SHP77 (cell line): ENCODE data around the gene ALDOC.
"Not testable (repeated sequence)": the region's sequence is repeated elsewhere in the genome, so short reads cannot be mapped to it uniquely, and the experiment has no call there.

Experiments
- DNase-seq, 2 experiments: peaks; one replicate each; lab custom pipeline; 2025; lab: John Stamatoyannopoulos, UW

The ALDOC gene

DNA sequence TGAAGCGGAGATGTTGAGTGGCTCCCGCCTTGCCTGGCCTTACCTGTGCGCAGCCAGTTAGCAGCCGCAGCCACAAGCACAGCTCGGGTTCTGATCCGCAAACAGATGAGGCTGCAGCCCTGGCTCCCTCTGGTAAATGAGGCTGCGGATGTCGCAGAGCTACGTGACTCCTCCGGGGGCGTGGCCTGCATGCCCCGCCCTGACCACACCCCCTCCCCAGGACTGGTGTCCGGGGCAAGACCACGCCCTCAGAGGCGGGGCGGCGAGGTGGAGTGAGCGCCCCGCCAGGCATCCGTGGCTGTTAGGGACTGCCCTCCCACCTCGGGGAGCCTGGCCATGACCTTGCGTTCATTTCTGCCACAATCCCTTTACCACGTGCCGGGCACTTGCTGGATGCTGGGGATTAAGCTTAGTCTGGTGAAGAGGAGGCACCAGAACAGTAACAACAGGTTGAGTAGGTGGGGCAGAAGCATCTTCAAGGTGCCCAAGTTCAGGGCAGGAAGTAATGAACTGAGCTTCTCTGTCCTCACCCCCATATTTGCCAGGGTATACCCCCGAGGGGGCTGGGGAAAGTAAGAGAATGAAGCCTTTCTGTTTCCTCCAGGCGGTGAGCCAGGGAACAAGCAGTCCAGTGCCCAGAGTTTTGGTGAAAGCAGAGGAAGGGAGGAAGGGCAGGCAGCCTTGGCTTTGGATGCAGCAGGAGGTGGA lies at the start of gene ALDOC:
Gene ALDOC, minus strand, starts transcription at position 138 of the 708 bp plus-strand sequence. CDS start 1,363 bp downstream, outside the sequence.
- DNase-seq = peak; percentile 93 to 94

DNA sequence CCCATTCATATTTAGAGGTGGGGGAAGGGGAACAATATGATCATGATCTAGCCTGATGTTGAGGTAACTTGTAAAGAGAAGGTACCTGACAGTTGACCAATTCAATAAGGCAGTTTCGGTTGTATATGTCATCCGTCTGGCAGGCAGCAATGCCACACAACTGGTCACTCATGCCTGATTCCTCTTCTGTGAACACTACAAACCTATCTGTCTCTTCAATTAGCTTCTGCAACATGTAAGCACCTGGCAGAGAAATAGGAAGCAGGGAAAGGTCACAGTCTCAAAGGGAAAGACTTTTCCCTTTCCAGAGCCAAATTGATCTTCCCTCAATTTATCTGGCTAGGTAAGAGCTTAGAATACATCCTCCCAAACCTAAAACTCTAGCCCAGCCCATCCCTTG lies 47.5 kb upstream of the ALDOC start:
- DNase-seq = no peak

DNA sequence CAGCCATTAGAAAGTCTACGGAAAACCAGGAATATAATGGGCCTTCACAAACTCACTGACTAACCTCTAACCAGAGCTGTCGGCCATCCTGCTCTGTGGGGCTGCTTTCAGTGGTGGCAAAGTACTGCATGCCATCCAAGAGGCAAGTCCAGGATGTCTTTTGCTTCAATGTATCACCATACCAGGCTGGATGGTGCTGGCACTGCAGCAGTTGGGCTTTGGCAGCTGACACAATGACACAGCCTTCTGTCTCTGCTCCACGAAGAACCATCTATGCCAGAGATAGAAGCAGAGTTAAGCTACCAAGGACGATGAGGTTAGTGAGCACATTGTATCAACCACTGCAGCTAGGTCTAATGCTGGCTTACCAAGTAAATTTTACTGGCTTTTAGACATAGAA lies 47.0 kb upstream of the ALDOC start:
- no peak for DNase-seq

DNA sequence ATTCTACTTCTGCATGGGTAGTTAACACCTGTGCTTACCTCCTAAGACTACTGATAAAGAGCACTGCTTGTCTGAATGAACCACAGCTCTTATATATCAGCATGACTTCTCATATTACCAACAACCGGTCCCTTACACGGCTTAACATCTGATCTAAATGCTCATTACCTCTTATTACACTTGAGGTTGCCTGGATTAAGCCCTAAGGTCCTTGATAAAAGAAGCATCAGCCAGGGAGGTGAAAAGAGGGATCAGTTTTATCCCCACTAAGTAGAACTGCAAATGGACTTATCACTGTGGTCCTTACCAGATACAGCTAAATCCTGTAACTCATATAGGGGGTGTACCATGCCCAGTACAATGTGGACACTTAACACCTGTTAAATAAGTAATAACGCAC lies 45.5 kb upstream of the ALDOC start:
- no peak for DNase-seq

DNA sequence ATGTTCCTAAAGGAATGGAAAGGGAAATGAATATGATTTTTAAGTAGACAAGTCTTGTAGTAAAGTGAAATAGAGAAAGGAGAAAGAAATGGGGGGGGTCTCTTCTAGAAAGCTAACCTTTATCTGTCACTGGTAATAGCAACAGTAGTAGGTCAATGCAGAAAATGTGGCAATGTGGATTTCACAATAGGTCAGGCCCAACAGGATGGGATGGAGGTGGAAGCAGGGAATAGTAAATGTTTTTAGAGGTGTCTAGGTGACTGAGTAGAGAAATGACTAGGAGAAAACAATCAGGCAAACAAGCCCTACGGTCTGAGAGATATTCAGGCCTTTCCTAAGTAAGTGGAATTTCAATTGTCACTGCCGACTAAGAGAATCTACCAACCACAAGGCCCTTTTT lies 43.3 kb upstream of the ALDOC start:
- DNase-seq = no peak

DNA sequence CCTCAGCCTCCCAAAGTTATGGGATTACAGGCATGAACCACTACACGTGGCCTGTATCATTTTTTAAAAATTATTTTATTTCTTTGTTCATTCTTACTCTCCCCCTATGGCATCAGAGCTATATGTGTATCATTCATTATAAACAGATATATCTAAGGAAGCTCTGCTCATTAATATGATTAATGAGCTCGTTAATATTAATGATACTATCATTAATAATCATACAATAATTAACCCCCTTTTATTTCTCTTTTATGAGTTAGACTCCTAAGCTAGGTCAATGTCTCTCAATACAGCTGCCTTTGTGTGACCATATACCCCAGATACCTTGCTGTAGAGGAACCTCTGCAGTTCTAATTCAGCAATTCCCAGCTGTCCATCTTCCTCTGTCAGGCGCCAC lies 41.8 kb upstream of the ALDOC start:
- no peak for DNase-seq

DNA sequence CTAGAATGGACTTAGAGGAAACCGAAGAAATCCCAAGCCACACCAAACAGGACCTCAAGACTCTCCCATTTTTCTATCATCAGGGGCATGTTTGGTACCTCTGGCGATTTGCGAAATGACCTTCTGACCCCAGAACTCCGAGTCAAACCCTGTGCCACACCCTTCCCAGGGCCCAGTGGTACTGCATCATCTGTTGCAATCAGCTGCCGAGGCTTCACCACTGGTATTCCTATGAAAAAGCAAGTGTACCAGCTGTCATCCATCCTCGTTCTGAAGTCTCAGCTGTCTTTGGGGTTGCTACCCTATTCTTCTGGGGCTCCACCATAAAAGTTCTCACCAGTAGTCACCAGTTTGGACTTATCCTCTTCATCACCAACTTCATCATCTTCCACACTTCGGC lies 39.6 kb upstream of the ALDOC start:
- DNase-seq = no peak

DNA sequence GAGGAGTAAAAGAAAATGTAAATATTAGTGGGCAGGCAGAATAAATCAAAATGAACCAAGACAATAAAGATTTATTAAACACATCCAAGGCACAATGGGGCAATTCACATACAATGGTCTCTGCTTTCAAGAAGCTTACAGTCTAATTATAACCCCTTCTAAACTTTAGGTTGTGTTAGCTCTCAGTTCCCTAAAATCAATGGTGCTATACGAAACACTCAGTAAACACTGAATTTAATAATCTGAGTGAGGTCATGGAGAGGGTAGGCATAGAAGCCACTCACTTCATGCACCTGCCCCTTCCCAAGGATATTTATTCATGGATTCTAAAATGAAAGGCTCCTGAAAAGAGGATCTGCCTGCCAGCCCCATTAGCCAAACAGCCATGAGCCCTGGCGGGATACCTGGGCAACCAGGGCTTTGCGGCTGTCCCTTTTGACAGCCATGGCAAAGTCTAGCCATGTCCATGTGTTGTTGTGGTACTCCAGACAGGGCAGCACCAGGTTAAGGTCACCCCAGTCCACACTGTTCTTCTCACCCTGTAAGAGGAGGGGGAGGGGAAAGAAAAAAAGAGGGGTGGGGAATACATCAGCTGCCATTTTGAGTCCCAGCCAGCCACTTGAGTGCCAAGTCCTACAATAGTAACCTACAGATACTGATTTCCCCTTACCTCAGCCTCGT lies 38.7 kb upstream of the ALDOC start:
- no peak for DNase-seq

DNA sequence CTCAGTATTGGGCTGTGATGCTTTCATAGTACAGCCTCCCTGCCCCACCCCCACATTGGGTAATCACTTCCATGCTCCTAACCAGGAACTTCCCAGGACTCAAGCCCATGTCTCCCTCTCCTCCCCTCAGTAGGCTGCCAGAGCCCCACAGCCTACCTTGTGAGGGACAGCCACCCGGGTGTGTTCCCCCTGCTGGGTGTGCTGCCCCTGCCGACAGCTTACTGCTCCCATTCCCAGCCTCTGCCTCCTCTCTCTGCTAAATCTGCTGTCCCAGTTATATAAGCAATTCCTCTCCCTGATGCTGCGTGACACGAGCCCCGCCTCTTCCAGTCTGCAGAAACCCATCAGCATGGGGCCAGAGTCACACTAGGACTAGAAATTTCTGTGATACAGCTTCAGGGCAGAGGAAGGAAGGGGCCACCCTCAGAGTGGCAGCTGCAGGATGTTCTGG lies 37.3 kb upstream of the ALDOC start, which contains the start of gene RSKR:
Gene RSKR, minus strand, starts transcription at position 255 of the 451 bp plus-strand sequence. Its CDS starts 24 bp downstream, at position 231.
- DNase-seq = no peak

DNA sequence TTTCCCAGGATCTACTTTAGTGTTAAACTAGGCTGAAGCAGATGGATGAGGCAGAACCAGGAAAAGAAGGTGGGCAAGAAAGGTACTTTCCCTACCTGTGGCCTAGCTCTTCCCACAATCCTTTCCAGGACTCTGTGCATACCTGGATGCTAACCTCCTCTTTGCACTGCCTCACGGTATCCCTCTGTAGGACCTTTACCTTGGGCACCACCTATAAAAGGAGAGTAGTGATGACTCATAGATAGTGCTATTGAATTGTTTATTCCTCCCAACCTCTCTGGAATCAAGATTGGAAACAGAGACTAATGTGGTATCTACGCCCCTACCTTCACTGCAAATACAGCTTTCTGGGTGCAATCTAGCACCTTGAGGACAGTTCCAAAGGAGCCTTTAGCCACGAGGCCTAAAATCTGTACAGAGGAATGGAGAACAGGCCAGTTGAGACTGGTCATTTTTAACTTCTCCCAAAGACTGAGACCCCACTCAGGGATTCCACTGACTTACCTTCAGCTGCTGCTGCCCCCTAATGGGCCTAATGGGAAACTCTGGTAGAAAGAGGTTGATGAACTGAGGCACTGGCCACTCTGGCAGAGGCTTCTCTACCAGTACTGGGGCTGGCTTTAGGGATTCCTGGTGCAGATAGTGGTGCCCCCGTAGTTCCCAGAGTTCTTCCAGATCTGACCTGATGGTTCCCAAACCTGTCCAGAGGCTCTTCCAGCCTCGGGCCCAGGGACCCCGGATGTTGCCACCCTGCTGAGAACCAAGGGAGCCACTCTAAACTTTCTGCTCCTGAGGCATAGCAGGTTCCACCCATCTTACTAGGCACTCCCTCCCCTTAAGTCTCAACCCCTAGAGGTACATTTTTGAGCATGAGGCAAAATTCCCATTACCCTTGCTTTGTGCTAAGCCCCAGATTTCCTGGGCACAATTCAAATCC lies 36.5 kb upstream of the ALDOC start:
- peak; percentile 29 to 42 for DNase-seq

DNA sequence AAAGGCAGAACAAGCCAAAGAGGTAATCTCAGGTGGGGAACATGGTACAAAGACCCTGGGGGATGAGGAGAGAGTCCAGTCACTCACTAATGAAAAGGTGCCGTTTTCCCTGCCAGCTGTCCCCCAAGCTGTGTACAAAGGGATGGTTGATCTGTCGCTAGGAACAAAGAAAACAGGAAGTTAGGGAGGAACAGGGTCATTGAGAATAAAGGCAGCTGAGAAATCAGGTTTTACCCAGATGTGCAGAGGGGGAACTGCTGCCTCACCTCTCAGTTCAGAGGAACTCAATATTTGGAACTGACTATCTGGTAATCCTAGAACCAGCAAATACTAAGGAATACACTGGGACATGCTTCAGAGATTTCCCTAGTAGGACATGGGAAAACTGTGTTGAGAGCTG lies 35.8 kb upstream of the ALDOC start:
- DNase-seq = no peak

DNA sequence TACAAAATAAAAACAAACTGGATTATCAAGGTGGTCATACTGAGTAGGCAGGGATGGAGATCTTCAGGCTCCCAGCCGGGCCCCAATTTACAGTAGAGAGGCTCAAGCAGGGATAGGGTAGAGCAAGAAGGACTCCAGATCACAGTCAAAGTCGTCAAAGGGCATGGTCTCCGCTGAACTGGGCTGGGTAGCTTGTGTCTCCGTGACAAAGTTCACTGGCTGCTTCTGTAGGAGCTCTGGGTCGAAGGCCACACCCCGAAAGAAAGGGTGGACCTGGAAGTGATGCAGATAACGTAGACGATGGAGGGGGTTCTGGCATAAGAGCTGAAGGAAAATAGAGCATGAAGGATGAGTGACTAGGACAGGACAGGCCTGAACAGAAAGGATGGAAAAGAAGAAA lies 33.7 kb upstream of the ALDOC start:
- DNase-seq = no peak

DNA sequence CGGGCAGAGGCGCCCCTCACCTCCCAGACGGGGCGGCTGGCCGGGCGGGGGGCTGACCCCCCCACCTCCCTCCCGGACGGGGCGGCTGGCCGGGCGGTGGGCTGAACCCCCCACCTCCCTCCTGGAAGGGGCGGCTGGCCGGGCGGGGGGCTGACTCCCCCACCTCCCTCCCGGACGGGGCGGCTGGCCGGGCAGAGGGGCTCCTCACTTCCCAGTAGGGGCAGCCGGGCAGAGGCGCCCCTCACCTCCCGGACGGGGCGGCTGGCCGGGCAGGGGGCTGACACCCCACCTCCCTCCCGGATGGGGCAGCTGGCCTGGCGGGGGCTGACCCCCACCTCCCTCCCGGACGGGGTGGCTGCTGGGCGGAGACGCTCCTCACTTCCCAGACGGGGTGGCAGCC lies 27.3 kb upstream of the ALDOC start:
- not testable (repeated sequence) for DNase-seq

DNA sequence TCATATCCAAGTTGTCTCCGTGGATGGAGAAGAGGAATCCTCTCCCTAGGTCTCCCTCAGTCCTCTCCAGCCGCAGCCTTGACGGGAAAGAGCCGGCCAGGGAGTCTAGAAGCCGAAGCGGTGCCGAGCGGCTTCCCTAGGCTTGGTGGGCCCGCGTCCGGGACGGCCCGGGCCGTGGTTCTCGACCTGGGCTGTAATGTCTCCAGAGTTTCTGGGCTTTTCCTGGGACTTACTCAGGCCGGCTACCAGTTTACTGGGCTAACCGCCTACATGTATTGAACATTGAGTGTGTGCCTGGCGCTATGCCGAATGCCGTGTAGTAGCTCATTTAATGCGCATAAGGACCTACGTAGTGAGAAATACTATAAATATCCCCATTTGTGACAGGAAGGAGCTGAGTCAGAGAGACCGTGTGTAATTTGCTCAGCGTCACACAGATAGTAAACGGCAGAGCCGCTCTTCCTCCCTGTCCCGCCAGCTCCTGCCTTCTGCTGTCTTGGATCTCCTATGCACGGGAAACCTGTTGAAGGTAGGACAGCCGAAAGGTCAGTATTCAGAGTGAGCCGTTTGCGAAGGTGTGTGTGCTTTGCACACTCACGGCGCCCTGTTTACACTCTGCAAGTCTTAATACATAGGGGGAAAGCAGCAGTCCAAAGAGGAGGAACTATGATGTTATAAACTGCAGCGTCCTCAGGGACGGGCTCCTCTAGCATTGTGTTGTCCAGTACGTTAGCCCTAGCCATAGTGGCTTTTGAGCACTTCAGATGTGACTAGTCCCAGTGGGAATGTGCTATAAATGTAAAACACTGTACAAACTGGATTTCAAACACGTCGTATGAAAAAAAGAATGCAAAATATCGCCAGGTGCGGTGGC lies 22.9 kb upstream of the ALDOC start:
- peak; percentile 72 to 73 for DNase-seq

DNA sequence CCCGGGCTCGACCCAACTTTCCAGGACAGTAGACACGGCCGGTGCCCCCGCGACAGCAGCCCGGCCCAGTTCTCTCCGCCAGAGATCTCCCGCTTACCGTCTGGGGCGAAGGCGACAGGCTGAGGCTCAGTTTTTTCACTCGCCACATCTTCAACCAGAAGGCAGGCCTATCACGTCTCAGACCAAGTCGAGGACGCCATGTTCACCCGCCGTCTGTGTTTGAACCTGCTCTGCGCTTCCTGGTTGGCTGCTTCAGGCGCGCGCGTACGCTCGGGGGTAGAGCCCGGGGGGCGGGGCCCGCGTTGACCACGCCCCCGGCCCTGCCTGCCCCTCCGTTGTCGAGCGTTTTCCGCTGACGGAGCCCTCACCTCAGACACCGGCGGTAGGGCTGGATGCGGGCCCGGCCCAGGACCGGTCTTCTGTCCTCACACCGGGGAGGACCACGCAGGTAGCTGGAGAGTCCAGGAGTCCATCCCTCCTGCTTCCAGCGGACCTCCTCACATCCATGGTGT lies 22.2 kb upstream of the ALDOC start, which contains the start of gene SPAG5:
Gene SPAG5, minus strand, starts transcription at position 227 of the 512 bp plus-strand sequence. Its CDS starts 79 bp downstream, at position 148.
- peak; percentile 90 to 93 for DNase-seq

DNA sequence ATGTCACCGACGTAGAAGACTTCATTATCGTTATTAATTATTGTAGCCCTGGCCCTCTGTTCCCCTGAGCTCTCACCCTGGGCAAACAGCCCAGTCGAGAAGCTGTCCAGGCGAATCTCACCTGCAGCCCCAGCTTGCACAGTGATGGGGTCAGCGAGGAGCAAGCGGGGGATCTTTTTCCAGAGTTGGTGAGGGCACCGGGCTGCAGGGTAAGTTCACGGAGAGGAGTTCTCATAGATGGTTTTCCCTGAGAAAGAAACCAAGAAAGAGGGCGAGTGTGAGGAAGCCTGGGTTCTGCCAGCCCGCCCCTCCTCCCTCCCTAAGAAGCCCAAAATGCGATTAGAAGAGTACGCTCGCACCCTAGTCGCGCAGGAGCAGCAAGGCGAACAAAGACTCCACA lies 21.7 kb upstream of the ALDOC start:
- no peak for DNase-seq

DNA sequence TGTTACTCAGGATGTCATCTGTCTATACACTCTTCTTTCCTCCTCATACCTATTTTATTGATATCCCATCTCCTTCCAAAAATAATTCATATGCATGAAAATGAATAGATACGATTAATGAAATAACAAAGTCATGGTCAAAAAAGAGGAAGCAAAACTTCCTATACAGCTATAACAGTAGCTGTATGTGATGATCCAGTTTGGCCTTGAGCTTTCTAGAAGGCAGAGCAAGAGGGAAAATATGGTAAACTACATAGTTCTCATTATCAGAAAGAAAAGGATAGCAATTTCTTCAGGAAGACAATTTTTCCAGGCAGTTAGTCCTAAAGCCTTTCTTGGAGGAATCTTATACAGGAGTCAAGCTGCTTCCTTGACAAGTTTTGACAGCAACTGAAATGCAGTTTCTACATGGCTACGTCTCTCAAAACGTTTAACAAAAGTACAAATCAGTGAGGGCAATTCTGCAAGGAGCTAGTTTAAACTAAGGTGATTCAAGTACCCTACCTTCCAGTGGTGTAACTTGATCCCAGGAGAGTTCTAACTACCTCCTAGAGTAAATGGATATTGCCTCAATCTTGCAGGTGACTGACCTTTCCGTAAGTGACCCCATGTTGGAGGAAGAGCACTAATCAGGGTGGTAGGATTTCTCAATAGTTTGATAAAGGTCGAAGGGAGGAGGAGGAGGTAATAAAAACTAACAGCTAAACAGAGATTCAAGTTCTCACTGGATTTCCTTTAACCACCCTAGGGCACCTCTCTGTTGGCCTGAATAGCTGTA lies 21.1 kb upstream of the ALDOC start:
- no peak for DNase-seq

DNA sequence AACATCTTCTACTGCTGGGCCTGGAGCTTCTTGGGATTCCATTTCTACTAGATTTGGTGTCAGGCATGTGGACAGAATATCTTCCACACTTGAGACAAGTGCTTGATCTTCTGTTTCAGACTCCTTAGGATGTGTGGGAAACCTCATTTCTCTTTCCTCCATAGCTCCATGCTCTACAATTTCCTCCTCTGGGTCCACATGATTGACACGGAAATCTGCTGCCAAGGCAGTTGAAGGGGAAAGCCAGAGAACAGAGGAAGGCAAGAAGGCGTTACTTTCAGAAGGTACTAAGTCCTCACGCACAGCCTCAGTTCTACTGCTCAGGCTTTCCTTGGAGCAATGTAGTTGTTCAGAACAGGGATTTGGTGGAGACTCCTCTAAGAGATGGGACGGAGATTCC lies 15.6 kb upstream of the ALDOC start:
- DNase-seq = no peak

DNA sequence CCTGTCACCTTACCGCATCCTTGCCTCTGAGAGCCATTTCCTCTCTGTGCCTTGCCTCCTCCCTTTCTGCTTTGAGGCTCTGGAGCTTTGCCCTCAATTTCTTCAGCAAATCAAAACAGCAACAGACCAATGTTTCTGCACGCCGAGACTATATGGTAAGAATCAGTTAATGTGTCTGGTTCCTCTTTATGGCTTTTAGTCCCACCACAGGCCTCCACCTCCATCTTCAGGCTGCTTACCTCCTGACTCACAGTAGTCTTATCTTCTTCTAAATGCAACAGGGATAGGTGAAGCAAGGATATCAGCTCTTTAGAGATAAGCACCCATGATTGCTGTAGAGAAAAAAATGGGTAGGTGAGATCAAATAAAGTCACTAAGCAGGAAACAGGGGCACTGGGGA lies 9.2 kb upstream of the ALDOC start:
- DNase-seq = no peak

DNA sequence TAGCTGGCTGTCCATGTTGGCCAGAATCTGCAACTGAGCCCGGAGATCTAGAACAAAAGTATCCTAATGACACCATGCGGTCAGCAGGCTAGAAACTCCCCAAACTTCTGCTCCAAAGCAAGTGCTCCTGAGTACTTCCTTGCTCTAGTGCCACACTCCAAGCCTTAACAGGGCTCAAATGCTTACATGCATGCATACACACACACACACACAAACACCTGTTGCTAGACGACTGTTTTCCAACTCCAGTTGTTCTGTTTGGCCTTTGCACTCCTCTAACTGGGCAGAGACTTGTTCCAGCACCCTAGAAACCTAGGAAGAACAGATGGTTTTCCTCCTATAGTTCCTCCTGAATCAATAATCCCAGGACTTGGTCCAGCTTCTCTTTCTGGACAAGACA lies 7.7 kb upstream of the ALDOC start:
- DNase-seq = no peak
